DMS53 (cell line): ENCODE measurements around the gene FLOT1.

Source experiments
- DNase-seq: peaks from one replicate; lab custom pipeline; 2025; lab: John Stamatoyannopoulos, UW

FLOT1 gene

DNA sequence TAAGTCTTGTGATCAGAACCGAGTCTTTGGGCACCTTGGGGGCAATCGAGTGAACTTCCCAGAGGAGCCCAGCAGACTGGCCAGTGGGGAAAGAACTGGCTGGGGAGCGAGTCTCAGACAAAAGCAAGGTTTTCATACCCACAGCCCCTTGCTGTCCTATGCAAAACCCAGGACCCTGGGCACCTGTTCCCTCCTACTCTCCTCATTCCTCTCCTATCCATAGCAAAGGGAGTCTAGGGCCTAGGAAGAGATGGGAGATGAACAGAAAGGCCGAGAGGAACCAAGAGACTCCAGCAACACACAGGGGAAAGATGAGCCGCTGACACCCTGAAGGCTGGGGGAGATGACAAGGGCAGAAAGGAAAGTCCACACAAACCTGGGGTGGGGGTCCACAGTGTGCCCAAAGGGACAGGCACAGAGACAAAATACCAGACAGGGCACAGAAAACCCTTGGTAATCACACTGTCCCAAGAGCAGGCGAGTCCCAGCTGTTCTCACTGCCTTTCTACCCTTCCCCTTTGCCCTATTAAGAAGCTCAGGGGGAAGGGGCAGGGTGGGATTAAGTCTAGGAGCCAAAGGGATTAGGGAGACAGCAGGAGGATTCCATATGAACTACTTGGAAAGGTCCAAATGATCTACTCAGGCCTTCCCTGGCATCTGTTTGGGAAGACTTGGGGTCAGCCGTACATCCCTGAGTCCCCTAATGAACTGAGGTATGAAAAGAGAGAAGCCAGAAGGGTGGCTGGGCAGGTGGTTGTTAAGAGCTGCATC lies 62.5 kb downstream of the FLOT1 start:
- no peak for DNase-seq

DNA sequence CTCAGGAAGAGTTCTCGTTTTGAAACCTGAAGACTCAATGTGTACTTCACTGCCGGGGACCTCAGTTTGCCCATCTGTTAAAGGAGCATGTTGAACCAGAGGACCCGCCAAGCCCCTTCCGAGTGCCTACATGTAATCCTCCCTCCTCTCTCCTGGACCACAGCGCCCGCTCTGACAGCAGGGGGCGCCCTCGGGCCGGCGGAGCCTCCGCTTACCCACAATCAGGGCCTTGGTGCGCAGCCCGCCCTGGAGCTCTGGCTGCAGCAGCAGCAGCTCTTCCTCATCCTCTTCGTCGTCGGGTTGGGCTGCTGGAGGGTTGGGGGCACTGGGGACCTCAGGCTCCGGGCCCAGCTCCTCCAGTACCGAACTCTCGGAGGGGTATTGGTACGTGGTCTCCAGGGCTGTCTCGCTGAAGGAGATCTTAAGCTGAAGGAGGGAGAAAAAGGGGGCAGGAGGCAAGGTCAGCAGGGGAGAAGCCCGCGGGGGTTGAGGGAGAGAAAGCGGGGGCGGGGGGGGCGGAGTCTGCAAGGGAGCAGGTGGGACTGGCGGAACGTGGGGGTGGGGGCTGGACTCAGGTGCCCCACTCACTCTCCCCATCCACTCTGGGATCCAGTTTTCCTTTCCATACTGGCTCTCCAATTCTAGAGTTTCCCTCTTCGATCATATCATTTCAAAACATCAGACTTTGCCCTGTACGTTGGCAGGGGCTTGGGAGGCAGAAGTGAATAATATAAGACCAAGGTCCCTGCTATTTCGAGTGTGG lies 63.3 kb downstream of the FLOT1 start:
- DNase-seq = peak; percentile 84
